ENCODE measurements around the gene STAB2. TPM values are rescaled to one million over a fixed set of nuclear protein-coding genes. Genes with fewer than 3 reads are reported as not detected.

STAB2 gene
- total RNA-seq, 1 donor from 2014 or later = not detected

- no peaks in the 10 kb centered on the region for H3K36me3 ChIP-seq
- peaks cover 2% of the 10 kb centered on the region for H3K36me3 Mint-ChIP-seq
- no peaks in the 10 kb centered on the region for H3F3A ChIP-seq (ENCODE audit: low read depth)
- no peaks in the 10 kb centered on the region for H4K20me1 ChIP-seq (ENCODE audit: low read depth)
- H3K4me2 ChIP-seq = no peak overlapping the region
- H3K4me1 Mint-ChIP-seq = peaks cover 8% of the 10 kb centered on the region
- H3K27ac ChIP-seq = no peak overlapping the region
- no peak overlapping the region for H3K4me3 ChIP-seq
- H2AFZ ChIP-seq (replicated peaks) = no peak overlapping the region
- no peaks in the 10 kb centered on the region for H3K4me1 ChIP-seq
- H3K9me3 ChIP-seq (ENCODE audit: low read depth) = no peaks in the 10 kb centered on the region
- H3K4me3 Mint-ChIP-seq = no peak overlapping the region
- no peaks in the 10 kb centered on the region for H3K9me3 Mint-ChIP-seq
- no peak overlapping the region for H3K27ac Mint-ChIP-seq
- no peaks in the 10 kb centered on the region for H3K79me2 ChIP-seq (ENCODE audit: low read depth)
- H3K27me3 ChIP-seq = no peaks in the 10 kb centered on the region
- peaks cover 13% of the 10 kb centered on the region for H3K27me3 Mint-ChIP-seq (ENCODE audit: insufficient read depth, low read depth)
- TF ChIP-seq EZH2 (IDR thresholded peaks at IDR 0.05) (no peak), EZH2phosphoT487 (IDR thresholded peaks at IDR 0.05) (no peak)
- TF ChIP-seq, protein P1, sequence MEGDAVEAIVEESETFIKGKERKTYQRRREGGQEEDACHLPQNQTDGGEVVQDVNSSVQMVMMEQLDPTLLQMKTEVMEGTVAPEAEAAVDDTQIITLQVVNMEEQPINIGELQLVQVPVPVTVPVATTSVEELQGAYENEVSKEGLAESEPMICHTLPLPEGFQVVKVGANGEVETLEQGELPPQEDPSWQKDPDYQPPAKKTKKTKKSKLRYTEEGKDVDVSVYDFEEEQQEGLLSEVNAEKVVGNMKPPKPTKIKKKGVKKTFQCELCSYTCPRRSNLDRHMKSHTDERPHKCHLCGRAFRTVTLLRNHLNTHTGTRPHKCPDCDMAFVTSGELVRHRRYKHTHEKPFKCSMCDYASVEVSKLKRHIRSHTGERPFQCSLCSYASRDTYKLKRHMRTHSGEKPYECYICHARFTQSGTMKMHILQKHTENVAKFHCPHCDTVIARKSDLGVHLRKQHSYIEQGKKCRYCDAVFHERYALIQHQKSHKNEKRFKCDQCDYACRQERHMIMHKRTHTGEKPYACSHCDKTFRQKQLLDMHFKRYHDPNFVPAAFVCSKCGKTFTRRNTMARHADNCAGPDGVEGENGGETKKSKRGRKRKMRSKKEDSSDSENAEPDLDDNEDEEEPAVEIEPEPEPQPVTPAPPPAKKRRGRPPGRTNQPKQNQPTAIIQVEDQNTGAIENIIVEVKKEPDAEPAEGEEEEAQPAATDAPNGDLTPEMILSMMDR (IDR thresholded peaks at IDR 0.05) = no peak
- H3K9ac ChIP-seq = no peak overlapping the region
- no peak for DNase-seq (ENCODE audit: low spot score)
Measured at GRCh38 chr12:103627189-103627855, 40.2 kb downstream of the STAB2 start.

GRCh38 chr12:103632554-103633216, 45.6 kb downstream of the STAB2 start:
- Histone ChIP-seq H3K27ac (no peak overlapping the region), H3K4me2 (no peak overlapping the region), H3K9me3 (ENCODE audit: low read depth) (no peaks in the 10 kb centered on the region), H4K20me1 (ENCODE audit: low read depth) (no peaks in the 10 kb centered on the region), H3K9ac (no peak overlapping the region), H3K79me2 (ENCODE audit: low read depth) (no peaks in the 10 kb centered on the region), H3K36me3 (no peaks in the 10 kb centered on the region), H3K4me3 (no peak overlapping the region), H2AFZ (replicated peaks) (no peak overlapping the region), H3K27me3 (no peaks in the 10 kb centered on the region), H3K4me1 (no peaks in the 10 kb centered on the region), H3F3A (ENCODE audit: low read depth) (no peaks in the 10 kb centered on the region)
- Mint-ChIP-seq H3K27ac (no peak overlapping the region), H3K36me3 (peaks cover 2% of the 10 kb centered on the region), H3K27me3 (ENCODE audit: insufficient read depth, low read depth) (peaks cover 11% of the 10 kb centered on the region), H3K9me3 (no peaks in the 10 kb centered on the region), H3K4me1 (no peaks in the 10 kb centered on the region), H3K4me3 (no peak overlapping the region)
- TF ChIP-seq EZH2 (IDR thresholded peaks at IDR 0.05) (no peak), EZH2phosphoT487 (IDR thresholded peaks at IDR 0.05) (no peak)
- TF ChIP-seq, protein P1 (IDR thresholded peaks at IDR 0.05) = peak; percentile 98
- peak; percentile 85 for DNase-seq (ENCODE audit: low spot score)

GRCh38 chr12:103634732-103635131, 47.7 kb downstream of the STAB2 start:
- no peak for DNase-seq (ENCODE audit: low spot score)
- Histone ChIP-seq H3K4me1 (no peaks in the 10 kb centered on the region), H4K20me1 (ENCODE audit: low read depth) (no peaks in the 10 kb centered on the region), H3F3A (ENCODE audit: low read depth) (no peaks in the 10 kb centered on the region), H3K27ac (no peak overlapping the region), H3K79me2 (ENCODE audit: low read depth) (no peaks in the 10 kb centered on the region), H3K9me3 (ENCODE audit: low read depth) (no peaks in the 10 kb centered on the region), H2AFZ (replicated peaks) (no peak overlapping the region), H3K36me3 (no peaks in the 10 kb centered on the region), H3K27me3 (no peaks in the 10 kb centered on the region), H3K4me3 (no peak overlapping the region), H3K4me2 (no peak overlapping the region), H3K9ac (no peak overlapping the region)
- TF ChIP-seq, protein P1 (IDR thresholded peaks at IDR 0.05) = no peak
- TF ChIP-seq EZH2 (IDR thresholded peaks at IDR 0.05) = no peak
- TF ChIP-seq EZH2phosphoT487 (IDR thresholded peaks at IDR 0.05) = no peak
- H3K9me3 Mint-ChIP-seq = no peaks in the 10 kb centered on the region
- no peak overlapping the region for H3K4me3 Mint-ChIP-seq
- H3K27me3 Mint-ChIP-seq (ENCODE audit: insufficient read depth, low read depth) = peaks cover 10% of the 10 kb centered on the region
- H3K4me1 Mint-ChIP-seq = no peaks in the 10 kb centered on the region
- peaks cover 2% of the 10 kb centered on the region for H3K36me3 Mint-ChIP-seq
- no peak overlapping the region for H3K27ac Mint-ChIP-seq

Data from neural progenitor cell (in vitro differentiated cells).